DOHH2 (cell line): ENCODE data around the gene CREBRF.

Source experiments
- H3F3A ChIP-seq: fragments of 200-600 bp; sonication (generic), shearing (Covaris generic); 2 replicates; pipeline ENCODE4 v1.6.0; 2016; ENCODE audit warnings: antibody characterized with exemption, mild to moderate bottlenecking; ENCODE audit not compliant: control insufficient read depth, insufficient read depth
- H3K27ac ChIP-seq: fragments of 200-600 bp; sonication (generic); 2 replicates; pipeline ENCODE4 v1.5.1; 2014; ENCODE audit warnings: low read depth, mild to moderate bottlenecking, low read length, moderate library complexity
- H3K27me3 ChIP-seq: fragments of 200-600 bp; sonication (generic); 2 replicates; pipeline ENCODE4 v1.6.1; 2014; ENCODE audit warnings: mild to moderate bottlenecking, low read length, mixed read lengths; ENCODE audit not compliant: control insufficient read depth
- H3K36me3 ChIP-seq: fragments of 200-600 bp; sonication (generic); 2 replicates; pipeline ENCODE4 v1.6.1; 2014; ENCODE audit warnings: mild to moderate bottlenecking, low read length, moderate library complexity, mixed read lengths; ENCODE audit not compliant: control insufficient read depth
- H3K4me1 ChIP-seq: fragments of 200-600 bp; sonication (generic); 2 replicates; pipeline ENCODE4 v1.6.1; 2014; ENCODE audit warnings: mild to moderate bottlenecking, low read length, mixed read lengths; ENCODE audit not compliant: control insufficient read depth
- H3K4me2 ChIP-seq: fragments of 200-600 bp; sonication (generic); 2 replicates; pipeline ENCODE4 v1.6.0; 2014; ENCODE audit warnings: mild to moderate bottlenecking, low read length, moderate library complexity
- H3K4me3 ChIP-seq: fragments of 200-600 bp; sonication (generic); 2 replicates; pipeline ENCODE4 v1.5.1; 2014; ENCODE audit warnings: mild to moderate bottlenecking, low read length, mixed read lengths
- H3K79me2 ChIP-seq: fragments of 200-600 bp; sonication (generic); 2 replicates; pipeline ENCODE4 v1.6.1; 2014; ENCODE audit warnings: mild to moderate bottlenecking, low read length, mixed read lengths; ENCODE audit not compliant: control insufficient read depth
- H3K9me2 ChIP-seq: fragments of 200-600 bp; sonication (generic); replicated peaks from 2 replicates; pipeline ENCODE4 v1.6.1; 2014; ENCODE audit warnings: mild to moderate bottlenecking, low read length, mixed read lengths; ENCODE audit not compliant: control insufficient read depth
- H3K9me3 ChIP-seq: fragments of 200-600 bp; sonication (generic); 2 replicates; pipeline ENCODE4 v1.6.1; 2014; ENCODE audit warnings: antibody characterized with exemption, low read length, mixed read lengths; ENCODE audit not compliant: control insufficient read depth, insufficient read depth
- H4K20me1 ChIP-seq: fragments of 200-600 bp; sonication (generic); 2 replicates; pipeline ENCODE4 v1.6.0; 2014; ENCODE audit warnings: low read depth, mild to moderate bottlenecking, antibody characterized with exemption, low read length, moderate library complexity; ENCODE audit not compliant: control insufficient read depth, insufficient read depth
- EZH2phosphoT487 ChIP-seq: fragments of 200-600 bp; sonication (generic); IDR thresholded peaks from 2 replicates; pipeline ENCODE4 v1.6.1; 2017; ENCODE audit warnings: borderline replicate concordance, mild to moderate bottlenecking, antibody characterized with exemption, low read length, moderate library complexity, mixed read lengths
- TF ChIP-seq, protein P1 (sequence below): fragments of 200-600 bp; sonication (generic); IDR thresholded peaks from one replicate; pipeline ENCODE4 v1.5.1; 2014; ENCODE audit warnings: antibody characterized with exemption, mild to moderate bottlenecking, low read depth, low read length; ENCODE audit not compliant: poor library complexity, severe bottlenecking

The CREBRF gene

GRCh38 chr5:173053041-173053440 lies 3.1 kb upstream of the CREBRF start:
- H3K27me3 ChIP-seq: no peaks in the 10 kb centered on the region
- H3K9me3 ChIP-seq: no peaks in the 10 kb centered on the region
- H3K9me2 ChIP-seq: no peaks in the 10 kb centered on the region
- no peaks in the 10 kb centered on the region for H4K20me1 ChIP-seq
- peaks cover 8% of the 10 kb centered on the region for H3K79me2 ChIP-seq
- no peaks in the 10 kb centered on the region for H3K36me3 ChIP-seq
- H3K4me1 ChIP-seq: peaks cover 41% of the 10 kb centered on the region
- peak overlapping the region; percentile 40 for H3K4me2 ChIP-seq
- TF ChIP-seq, protein P1, sequence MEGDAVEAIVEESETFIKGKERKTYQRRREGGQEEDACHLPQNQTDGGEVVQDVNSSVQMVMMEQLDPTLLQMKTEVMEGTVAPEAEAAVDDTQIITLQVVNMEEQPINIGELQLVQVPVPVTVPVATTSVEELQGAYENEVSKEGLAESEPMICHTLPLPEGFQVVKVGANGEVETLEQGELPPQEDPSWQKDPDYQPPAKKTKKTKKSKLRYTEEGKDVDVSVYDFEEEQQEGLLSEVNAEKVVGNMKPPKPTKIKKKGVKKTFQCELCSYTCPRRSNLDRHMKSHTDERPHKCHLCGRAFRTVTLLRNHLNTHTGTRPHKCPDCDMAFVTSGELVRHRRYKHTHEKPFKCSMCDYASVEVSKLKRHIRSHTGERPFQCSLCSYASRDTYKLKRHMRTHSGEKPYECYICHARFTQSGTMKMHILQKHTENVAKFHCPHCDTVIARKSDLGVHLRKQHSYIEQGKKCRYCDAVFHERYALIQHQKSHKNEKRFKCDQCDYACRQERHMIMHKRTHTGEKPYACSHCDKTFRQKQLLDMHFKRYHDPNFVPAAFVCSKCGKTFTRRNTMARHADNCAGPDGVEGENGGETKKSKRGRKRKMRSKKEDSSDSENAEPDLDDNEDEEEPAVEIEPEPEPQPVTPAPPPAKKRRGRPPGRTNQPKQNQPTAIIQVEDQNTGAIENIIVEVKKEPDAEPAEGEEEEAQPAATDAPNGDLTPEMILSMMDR: no peak
- no peak for TF ChIP-seq EZH2phosphoT487
- H3F3A ChIP-seq: peaks cover 11% of the 10 kb centered on the region
- H3K27ac ChIP-seq: no peak overlapping the region
- peak overlapping the region; percentile 22; the same call in 1 of the 2 replicates for H3K4me3 ChIP-seq

DNA sequence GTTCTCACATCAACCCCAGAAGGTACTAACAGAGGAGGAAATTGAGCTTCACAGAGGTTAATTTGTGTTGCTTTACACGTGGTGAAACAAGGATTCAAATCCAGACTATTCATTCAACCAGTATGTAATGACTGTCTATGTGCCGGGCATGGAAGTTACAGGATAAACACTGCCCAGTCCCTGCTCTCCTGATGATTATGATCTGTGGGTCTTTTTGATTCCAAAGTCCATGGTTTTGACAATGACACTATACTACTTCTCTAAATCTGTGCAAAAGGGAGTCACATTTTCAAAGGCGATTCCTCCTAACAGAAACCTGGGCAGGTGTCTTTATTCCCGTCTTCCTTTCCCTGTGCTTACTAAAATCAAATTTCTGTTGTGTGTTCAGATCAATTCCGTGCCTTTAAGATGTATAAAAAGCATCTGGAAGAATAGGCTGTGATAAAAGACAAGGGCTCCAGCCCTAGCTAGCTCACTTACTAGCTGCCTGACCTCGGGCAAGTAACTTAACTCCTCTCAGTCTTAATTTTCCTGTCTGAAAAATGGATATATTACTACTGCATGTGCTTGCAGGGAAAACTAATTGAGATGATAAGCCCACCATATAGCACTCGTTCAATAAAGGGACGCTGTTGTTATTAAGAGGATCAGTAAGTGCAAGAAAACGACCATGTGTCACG lies 970 bp upstream of the CREBRF start:
- Histone ChIP-seq H3K4me2 (peak overlapping the region; percentile 99), H3K27ac (peak overlapping the region; percentile 43; the same call in 1 of the 2 replicates), H3F3A (peaks cover 13% of the 10 kb centered on the region), H3K79me2 (peaks cover 24% of the 10 kb centered on the region), H3K36me3 (no peaks in the 10 kb centered on the region), H3K9me3 (no peaks in the 10 kb centered on the region), H3K9me2 (no peaks in the 10 kb centered on the region), H3K4me3 (peak overlapping the region; percentile 90), H3K27me3 (no peaks in the 10 kb centered on the region), H3K4me1 (peaks cover 44% of the 10 kb centered on the region), H4K20me1 (no peaks in the 10 kb centered on the region)
- TF ChIP-seq, protein P1: no peak
- TF ChIP-seq EZH2phosphoT487: no peak

DNA sequence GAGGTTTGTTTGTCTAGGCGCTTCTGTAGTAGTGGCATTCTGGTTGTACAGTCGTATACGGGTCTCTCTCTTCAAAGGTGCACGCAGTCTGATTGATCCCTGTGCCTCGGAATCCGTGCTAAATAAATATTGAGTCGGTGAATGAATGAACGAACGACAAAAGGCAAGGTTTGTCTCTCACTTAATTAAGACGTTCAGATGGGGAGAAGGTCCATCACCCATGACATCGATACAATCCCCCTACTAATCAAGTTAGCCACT lies 500 bp upstream of the CREBRF start:
- H3K4me1 ChIP-seq: peaks cover 44% of the 10 kb centered on the region
- no peaks in the 10 kb centered on the region for H3K36me3 ChIP-seq
- peak overlapping the region; percentile 43; the same call in 1 of the 2 replicates for H3K27ac ChIP-seq
- H3K9me3 ChIP-seq: no peaks in the 10 kb centered on the region
- H3K4me3 ChIP-seq: peak overlapping the region; percentile 90
- H3K27me3 ChIP-seq: no peaks in the 10 kb centered on the region
- H3K9me2 ChIP-seq: no peaks in the 10 kb centered on the region
- peaks cover 13% of the 10 kb centered on the region for H3F3A ChIP-seq
- H4K20me1 ChIP-seq: no peaks in the 10 kb centered on the region
- peak overlapping the region; percentile 99 for H3K4me2 ChIP-seq
- peaks cover 29% of the 10 kb centered on the region for H3K79me2 ChIP-seq
- TF ChIP-seq, protein P1: no peak
- no peak for TF ChIP-seq EZH2phosphoT487

GRCh38 chr5:173056783-173057061 lies 570 bp downstream of the CREBRF start:
- peaks cover 13% of the 10 kb centered on the region for H3F3A ChIP-seq
- no peaks in the 10 kb centered on the region for H4K20me1 ChIP-seq
- no peaks in the 10 kb centered on the region for H3K27me3 ChIP-seq
- no peaks in the 10 kb centered on the region for H3K9me3 ChIP-seq
- H3K79me2 ChIP-seq: peaks cover 38% of the 10 kb centered on the region
- TF ChIP-seq, protein P1: no peak
- no peak for TF ChIP-seq EZH2phosphoT487
- peak overlapping the region; percentile 54 for H3K27ac ChIP-seq
- H3K4me2 ChIP-seq: peak overlapping the region; percentile 89
- H3K36me3 ChIP-seq: no peaks in the 10 kb centered on the region
- no peaks in the 10 kb centered on the region for H3K9me2 ChIP-seq
- peaks cover 43% of the 10 kb centered on the region for H3K4me1 ChIP-seq
- H3K4me3 ChIP-seq: peak overlapping the region; percentile 90
